Lung (tissue), 12 donors: ENCODE measurements around the gene GSE1. TPM values are rescaled to one million over a fixed set of nuclear protein-coding genes. Genes with fewer than 3 reads are reported as not detected.

Experiments used
- ATAC-seq: fragments of 200-7000 bp; cut with Tn5 transposase; one replicate; pipeline ENCODE4 v1.9.1; 2020; ENCODE audit warnings: moderate number of reproducible peaks; ENCODE audit not compliant: insufficient read depth, low FRiP score
- DNase-seq, 3 donors: peaks; one replicate each; pipeline ENCODE4 v3.0.0-alpha.2; 2013 to 2017
- H3K27ac ChIP-seq, 2 donors: one replicate each; pipeline ENCODE4 v1.5.1; 2013; ENCODE audit warnings: mild to moderate bottlenecking in 2 of 2, moderate library complexity in 2 of 2, control low read depth in 1 of 2, inconsistent platforms in 1 of 2, low read depth in 1 of 2, low read length in 1 of 2
- H3K27me3 ChIP-seq, 3 donors: one replicate each; pipeline ENCODE4 v1.5.1; 2013; ENCODE audit warnings: low read length in 2 of 3; ENCODE audit not compliant: control insufficient read depth in 3 of 3, insufficient read depth in 3 of 3
- H3K36me3 ChIP-seq, 4 donors: one replicate each; pipeline ENCODE4 v1.5.1; 2013; ENCODE audit warnings: low read length in 4 of 4, mild to moderate bottlenecking in 1 of 4, moderate library complexity in 1 of 4; ENCODE audit not compliant: control insufficient read depth in 4 of 4, insufficient read depth in 4 of 4
- H3K4me1 ChIP-seq, 5 donors: one replicate each; pipeline ENCODE4 v1.5.1; 2013; ENCODE audit warnings: low read length in 5 of 5, mild to moderate bottlenecking in 2 of 5, moderate library complexity in 1 of 5; ENCODE audit not compliant: control insufficient read depth in 5 of 5, insufficient read depth in 5 of 5
- H3K4me3 ChIP-seq: one replicate; pipeline ENCODE4 v1.5.1; 2013; ENCODE audit warnings: mild to moderate bottlenecking, control low read depth, moderate library complexity
- H3K9ac ChIP-seq, 2 donors: one replicate each; pipeline ENCODE4 v1.5.1; 2013; ENCODE audit warnings: low read length in 2 of 2, control low read depth in 1 of 2; ENCODE audit not compliant: insufficient read depth in 1 of 2
- H3K9me3 ChIP-seq, 4 donors: one replicate each; pipeline ENCODE4 v1.5.1; 2013; ENCODE audit warnings: low read length in 3 of 4, mild to moderate bottlenecking in 1 of 4, moderate library complexity in 1 of 4; ENCODE audit not compliant: control insufficient read depth in 4 of 4, insufficient read depth in 3 of 4
- CTCF ChIP-seq: IDR thresholded peaks from 2 replicates; pipeline ENCODE4 v1.5.1; 2012; ENCODE audit warnings: mild to moderate bottlenecking; ENCODE audit errors: control extremely low read depth, extremely low read depth
- WGBS, 2 donors: extraction: QIAGEN DNeasy Blood & Tissue Kit; methylation state at CpG; one replicate each; pipeline ENCODE4 v1.1.7; 2013; 5-methylcytosine and 5-hydroxymethylcytosine counted together
- polyA plus RNA-seq, 2 donors: library from polyadenylated mRNA; stranded (reverse); fragments of 200-250 nt; gene quantifications; one replicate each; pipeline ENCODE4 v1.2.1, GENCODE V29; 2013
- total RNA-seq, 2 donors: library from RNA; depleted of rRNA in 1 of 2; stranded (reverse); fragments of >200 nt in 1 of 2; gene quantifications; one replicate each; pipeline ENCODE4 v1.2.1, GENCODE V29; 2014 to 2021
- donor health status: control.
- donor health status: control.
- donor health status: Bipolar disorder and iron deficiency.
- donor health status: healthy.
- donor health status: DM: yes; HTN: yes; CAD: no.

Gene GSE1
- total and polyA plus RNA-seq, 4 donors, result 21.3 to 122 (median 74.7) TPM

GRCh38 chr16:85655216-85656129, 42.4 kb downstream of the GSE1 start:
- no peaks in the 10 kb centered on the region for H3K27me3 ChIP-seq
- no peak overlapping the region for H3K27ac ChIP-seq
- no peak for TF ChIP-seq CTCF
- H3K36me3 ChIP-seq, result peaks cover 11 to 63% (median 40%) of the 10 kb centered on the region in 4 donors
- ATAC-seq (no peak), DNase-seq (no peak)
- peaks cover 0 to 15% (median 8%) of the 10 kb centered on the region in 5 donors for H3K4me1 ChIP-seq
- H3K9me3 ChIP-seq, result peaks cover 0 to 2% (median 0%) of the 10 kb centered on the region in 4 donors
- 95 to 97% methylated on average over 35 of the region's 35 CpGs for WGBS, 2 donors
- H3K4me3 ChIP-seq, result no peak overlapping the region
- no peak overlapping the region for H3K9ac ChIP-seq

GRCh38 chr16:85656351-85657266, 43.5 kb downstream of the GSE1 start:
- DNase-seq (no peak), ATAC-seq (no peak)
- Histone ChIP-seq H3K27me3 (no peaks in the 10 kb centered on the region), H3K4me1 (peaks cover 0 to 12% (median 4%) of the 10 kb centered on the region in 5 donors), H3K9me3 (peaks cover 0 to 2% (median 0%) of the 10 kb centered on the region in 4 donors), H3K4me3 (no peak overlapping the region), H3K9ac (no peak overlapping the region), H3K27ac (no peak overlapping the region), H3K36me3 (peaks cover 11 to 64% (median 42%) of the 10 kb centered on the region in 4 donors)
- TF ChIP-seq CTCF, result no peak
- 95% methylated on average over 56 to 59 of the region's 59 CpGs for WGBS, 2 donors

GRCh38 chr16:85657267-85657650, 44.1 kb downstream of the GSE1 start:
- Histone ChIP-seq H3K9me3 (peaks cover 0 to 2% (median 0%) of the 10 kb centered on the region in 4 donors), H3K9ac (no peak overlapping the region), H3K4me1 (peaks cover 0 to 5% (median 0%) of the 10 kb centered on the region in 5 donors), H3K27me3 (no peaks in the 10 kb centered on the region), H3K36me3 (peaks cover 11 to 70% (median 46%) of the 10 kb centered on the region in 4 donors), H3K27ac (no peak overlapping the region), H3K4me3 (no peak overlapping the region)
- no peak for DNase-seq
- no peak for ATAC-seq
- no peak for TF ChIP-seq CTCF
- WGBS, 2 donors, result 95 to 96% methylated on average over 21 of the region's 21 CpGs
